GM21367 (cell line): ENCODE data around the gene KIF6.
"Not testable (repeated sequence)": the region's sequence is repeated elsewhere in the genome, so short reads cannot be mapped to it uniquely, and the experiment has no call there.

Experiments used
- ATAC-seq: cut with Tn5 transposase; IDR thresholded peaks from one replicate; pipeline ENCODE4 v1.9.1; 2021; ENCODE audit not compliant: unreplicated experiment

Gene KIF6

DNA sequence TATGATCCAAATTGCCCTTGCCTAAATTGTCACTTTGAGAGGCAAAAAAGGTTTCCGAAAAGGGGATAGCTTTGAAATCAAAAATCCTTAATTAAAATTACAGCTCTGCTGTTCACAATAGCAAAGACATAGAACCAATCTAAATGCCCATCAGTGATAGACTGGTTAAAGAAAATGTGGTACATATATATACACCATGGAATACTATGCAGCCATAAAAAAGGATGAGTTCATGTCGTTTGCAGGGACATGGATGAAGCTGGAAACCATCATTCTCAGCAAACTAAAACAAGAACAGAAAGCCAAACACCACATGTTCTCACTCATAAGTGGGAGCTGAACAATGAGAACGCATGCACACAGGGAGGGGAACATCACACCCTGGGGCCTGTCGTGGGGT, 1.9 kb downstream of the KIF6 start:
- not testable (repeated sequence) for ATAC-seq

DNA sequence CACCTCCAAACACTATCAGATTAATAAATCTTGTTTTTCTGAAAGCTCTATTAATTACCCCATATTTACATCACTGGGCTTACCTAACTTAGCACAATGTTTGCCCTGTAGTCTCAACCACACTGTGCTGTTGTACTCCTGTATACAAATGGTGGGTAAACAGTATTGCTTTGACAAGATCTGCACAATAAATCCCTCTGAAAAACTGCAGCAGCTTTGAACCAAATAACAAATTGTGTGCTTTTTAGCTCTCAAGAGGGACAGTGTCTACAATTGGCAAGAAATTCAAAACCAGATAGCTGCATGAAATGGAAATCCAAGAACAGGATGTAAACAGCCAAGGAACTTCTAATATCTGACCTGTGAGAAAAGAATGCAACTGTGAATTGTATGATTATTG, 10.4 kb downstream of the KIF6 start:
- no peak for ATAC-seq

DNA sequence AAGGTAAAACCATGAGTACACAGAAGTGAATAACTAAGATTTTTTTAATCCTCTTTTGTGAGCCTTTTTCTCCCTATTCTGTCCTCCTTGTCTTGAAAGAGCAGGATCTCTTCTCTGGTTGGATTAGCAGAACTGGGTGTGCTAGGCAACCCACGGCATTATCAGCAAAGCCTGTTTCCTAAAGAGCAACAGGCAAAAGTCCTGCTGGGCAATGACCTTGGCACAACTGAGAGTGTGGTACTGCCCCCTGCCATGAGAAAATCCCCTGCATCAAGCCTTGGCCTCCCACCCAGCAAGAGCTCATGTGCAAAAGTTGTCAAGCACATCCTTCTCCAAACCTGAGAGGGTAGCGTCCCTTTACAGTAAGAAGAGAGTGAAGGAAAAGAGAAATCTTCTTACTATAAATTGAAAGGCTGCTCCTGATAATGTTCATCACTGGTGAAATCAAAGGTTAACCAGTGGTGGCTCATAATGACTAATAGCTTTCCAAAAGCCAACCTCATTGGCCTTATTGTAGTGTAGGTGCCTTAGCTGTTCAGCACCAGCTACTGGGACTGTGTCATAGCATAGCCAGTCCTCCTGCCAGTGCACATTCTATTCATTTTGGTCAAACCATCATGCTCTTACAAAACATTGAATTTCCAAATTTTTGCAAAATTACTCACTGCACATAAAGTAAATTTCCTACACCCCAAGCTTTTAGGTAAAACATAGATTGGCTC, 17.1 kb downstream of the KIF6 start:
- no peak for ATAC-seq

DNA sequence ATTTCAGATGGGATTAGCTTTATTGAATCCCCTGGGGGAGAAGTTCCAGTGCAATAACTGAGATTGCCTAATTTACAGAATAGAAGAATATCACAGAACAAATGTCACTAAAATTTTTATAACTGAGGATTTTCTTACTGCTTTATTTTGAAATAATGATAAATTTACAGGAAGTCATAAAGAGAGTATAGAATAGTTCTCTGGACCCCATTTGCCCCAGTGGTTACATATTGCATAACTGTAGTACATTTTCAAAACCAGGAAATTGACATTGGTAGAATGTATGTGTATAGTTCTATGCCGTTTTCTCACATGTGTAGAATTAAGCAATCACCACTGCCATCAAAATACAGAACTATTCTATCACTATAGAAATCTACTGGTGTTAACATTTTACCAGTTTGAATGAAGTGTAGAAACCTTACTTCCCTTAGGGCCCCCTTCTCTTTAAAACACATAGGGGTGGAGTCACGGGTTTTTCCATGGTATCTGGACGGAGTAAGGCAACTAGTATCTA, 18.3 kb downstream of the KIF6 start:
- no peak for ATAC-seq

GRCh38 chr6:39702265-39702664, 22.9 kb downstream of the KIF6 start:
- ATAC-seq, result no peak

DNA sequence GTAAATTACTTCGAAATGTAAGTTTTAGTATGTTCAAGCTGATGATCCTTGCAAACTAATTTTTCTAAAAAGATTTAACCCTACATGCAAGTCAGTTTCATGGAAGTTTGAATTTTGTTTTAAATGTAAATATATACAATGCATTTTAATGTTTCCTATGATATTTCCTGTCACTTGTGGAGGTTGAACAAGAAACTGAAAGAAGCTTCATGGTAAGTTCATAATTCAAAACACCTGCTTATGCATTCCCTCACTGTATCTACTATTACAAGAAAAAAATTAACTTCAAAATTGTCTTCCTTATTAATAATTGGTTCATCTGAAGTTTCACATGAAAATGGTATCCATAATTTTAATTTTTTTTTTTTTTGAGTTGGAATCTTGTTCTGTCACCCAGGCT, 24.8 kb downstream of the KIF6 start:
- no peak for ATAC-seq

DNA sequence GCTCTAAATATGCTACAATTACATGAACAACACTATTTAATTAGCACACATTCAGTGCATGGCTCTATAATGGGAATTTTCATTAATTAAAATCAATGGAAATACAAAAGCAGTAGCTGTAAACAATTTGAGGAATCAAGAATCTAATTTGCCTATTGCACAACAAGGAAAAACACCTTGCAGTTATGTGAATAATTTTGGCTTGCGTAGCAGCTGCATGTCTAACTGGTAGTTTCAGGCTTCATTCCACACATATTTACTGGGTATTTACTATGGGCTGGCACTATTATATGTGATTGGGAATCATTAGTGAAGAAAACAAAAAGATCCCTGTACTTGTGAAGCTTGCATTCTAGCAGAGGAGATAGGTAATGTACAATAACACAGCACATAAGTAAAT, 26.4 kb downstream of the KIF6 start:
- ATAC-seq, result no peak

DNA sequence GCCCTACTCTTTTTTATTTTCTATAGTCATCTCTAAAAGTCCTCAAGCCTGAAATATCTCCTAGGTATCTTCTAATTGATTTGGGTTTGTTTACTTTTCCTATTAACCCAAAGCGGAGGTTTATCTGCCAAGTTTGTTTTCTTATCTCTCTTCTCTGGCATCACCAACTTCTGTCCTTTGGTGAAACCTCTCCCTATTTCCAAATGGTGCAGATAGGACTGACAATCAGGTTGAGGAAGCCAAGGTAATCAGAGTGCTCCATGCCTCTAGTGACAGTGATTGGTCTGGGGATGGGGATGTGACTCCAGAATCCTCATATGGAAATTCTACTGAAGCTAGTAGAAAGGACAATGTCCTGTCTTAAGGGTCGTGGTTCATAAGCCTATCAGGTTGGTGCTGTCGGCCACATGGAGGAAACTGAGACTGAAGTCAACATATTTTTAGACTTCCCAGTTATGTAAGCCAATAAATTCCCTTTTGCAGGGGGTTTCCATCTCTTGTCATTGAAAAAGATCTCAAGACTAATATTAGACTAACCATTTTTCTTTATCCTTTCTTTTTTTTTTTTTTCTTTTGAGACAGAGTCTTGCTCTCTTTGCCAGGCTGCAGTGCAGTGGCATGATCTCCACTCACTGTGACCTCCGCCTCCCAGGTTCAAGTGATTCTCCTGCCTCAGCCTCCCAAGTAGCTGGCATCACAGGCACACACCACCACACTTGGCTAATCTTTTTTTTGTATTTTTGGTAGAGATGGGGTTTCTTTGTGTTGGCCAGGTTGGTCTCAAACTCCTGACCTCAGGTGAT, 28.0 kb downstream of the KIF6 start:
- no peak for ATAC-seq

GRCh38 chr6:39695447-39695846, 29.8 kb downstream of the KIF6 start:
- no peak for ATAC-seq

GRCh38 chr6:39693206-39693605, 32.0 kb downstream of the KIF6 start:
- no peak for ATAC-seq

DNA sequence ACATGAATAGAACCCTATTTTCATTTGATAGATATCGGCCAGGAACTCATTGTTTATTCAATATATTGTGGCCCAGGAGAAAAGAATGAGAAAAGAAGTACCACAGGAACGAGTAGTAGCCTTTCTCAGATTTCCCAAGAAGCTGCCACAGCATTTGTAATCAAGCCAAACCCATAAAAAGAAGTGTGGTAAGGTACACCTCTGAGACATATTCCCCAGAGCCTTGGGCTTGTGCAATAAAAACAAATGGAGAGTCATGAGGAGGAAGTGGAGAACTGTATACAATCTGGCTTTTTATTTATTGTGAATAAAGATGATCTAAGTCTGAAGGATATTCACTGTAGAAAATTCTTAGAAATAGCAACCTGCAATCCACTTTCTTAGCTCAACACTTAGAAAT, 36.7 kb downstream of the KIF6 start:
- no peak for ATAC-seq

DNA sequence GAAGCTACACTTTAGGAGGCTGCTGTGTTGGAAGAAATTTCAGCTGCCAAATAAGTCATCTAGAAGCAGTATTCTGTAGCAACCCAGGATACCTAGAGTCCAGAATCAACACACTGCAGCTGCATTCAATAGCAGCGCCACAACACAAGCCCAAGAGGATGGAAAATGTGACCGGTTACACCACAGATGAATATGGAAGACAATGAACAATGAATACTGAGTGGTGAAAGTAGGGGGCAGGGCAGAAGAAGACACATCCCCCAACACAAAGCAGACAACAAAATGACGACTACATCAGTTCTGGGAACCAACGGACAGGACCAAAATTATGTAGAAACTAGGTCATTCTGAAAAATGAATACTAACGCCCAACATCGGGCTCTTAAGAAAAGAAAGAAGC, 38.2 kb downstream of the KIF6 start:
- no peak for ATAC-seq

GRCh38 chr6:39685938-39686337, 39.3 kb downstream of the KIF6 start:
- no peak for ATAC-seq

- no peak for ATAC-seq
Measured at GRCh38 chr6:39685489-39685826, 39.8 kb downstream of the KIF6 start.

GRCh38 chr6:39684790-39685488, 40.3 kb downstream of the KIF6 start:
- ATAC-seq, result no peak

DNA sequence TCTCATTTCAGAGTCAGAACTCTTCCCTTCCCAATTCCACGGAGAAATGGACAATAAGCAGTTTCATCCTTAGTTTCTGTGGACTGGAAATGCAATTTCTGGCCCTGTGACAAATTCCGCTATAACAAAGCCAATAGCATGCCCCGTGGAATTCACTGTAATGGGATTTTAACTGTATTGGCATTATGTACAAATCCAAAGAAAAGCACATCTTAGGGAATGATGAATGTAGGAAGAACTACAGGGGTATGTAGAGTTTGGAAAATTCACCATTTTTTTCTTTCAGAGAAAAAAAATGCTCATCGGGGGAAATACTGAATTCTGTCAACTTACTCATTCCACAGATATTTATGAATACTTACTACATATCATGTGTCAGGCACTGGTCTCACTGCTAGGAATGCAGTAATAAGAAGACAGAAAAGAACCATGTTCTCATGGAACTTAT, 43.5 kb downstream of the KIF6 start:
- no peak for ATAC-seq

DNA sequence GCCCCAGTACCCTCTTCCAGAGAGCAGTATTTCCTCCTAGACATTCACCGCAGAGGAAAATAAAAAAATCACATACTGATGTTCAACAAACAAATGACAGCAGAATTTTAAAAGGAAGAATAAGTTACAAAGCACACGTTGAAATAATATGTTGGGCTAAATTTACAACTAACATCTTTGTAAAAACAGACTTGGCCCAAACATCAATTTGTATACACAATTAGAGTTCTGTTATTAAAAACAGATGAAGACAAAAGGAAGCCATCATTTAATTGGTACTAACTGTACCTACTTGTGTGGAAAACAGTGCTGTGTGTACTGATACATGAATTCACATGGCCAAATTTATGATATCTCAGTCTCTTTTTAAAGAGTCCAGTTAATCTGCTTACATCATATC, 46.3 kb downstream of the KIF6 start:
- no peak for ATAC-seq

DNA sequence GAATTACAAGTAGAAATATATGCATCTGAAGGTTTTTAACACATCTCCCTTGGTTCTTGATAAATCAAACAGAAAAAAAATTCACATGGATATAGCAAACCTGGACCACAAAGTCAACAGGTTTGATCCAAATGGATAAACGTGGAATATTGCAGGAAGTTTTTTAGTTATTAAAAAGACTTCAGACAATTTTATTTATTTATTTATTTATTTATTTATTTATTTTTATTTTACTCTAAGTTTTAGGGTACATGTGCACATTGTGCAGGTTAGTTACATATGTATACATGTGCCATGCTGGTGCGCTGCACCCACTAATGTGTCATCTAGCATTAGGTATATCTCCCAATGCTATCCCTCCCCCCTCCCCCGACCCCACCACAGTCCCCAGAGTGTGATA, 47.9 kb downstream of the KIF6 start:
- not testable (repeated sequence) for ATAC-seq

GRCh38 chr6:39670519-39670918, 54.7 kb downstream of the KIF6 start:
- ATAC-seq, result no peak

DNA sequence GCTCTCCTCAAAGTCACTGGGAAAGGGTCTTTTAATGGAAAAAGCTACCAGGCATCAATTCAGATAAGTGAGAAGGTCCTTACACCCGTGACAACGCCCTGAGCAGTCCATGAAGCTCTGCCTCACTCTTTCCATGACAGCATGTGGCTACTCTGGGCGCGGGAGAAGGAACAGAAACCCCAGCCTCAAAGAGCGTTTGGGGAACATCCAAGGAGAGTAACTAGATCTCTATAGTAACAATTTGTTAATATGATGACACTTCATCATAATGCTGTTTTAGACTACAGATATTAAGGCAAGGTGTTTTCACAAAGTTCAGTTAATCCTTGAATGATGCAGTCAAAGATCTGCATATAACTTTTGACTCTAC, 55.2 kb downstream of the KIF6 start:
- ATAC-seq, result no peak

- no peak for ATAC-seq
Measured at GRCh38 chr6:39669207-39669972, 55.8 kb downstream of the KIF6 start.
